CD4-positive, alpha-beta T cell treated with Interferon gamma for 1 hour (primary cell): Measurements from ENCODE around the gene CLDN9.

Source experiments
- DNase-seq: peaks from one replicate; pipeline ENCODE4 v3.0.0-alpha.2; 2020

Gene CLDN9

DNA sequence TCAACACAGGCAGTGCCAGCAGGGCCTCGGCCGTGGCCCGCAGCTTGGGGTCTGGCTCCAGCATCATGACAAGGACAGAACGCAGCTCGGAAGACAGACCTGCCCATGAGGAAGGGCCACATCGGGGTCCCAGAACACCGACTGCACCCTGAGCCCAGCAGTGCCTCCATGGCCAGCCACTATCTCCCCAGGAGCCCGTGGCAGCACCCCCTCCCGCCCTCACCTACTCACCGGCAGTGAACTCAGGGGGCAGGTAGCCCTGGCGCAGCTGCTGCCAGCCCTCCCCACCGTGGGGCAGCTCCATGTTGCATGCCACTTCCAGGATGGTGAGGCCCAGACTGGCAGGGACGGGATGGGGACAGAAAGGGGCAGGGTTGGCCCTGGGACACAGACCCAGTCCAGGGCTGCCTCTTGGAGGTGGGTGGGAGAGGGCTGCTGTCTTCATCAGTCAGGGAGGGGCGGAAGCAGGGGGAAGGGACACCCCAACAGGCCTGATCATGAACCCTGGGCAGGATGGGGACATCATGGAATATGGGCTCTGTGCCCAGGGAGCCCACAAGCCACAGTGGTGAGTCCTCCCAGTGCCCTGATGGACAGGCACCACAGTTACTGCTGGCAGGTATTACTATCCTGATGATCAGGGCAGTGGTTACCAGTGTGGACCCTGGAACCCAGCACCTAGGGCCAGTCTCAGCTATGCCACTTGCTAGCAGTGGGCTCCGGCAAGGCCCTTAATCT is 38.2 kb upstream of the CLDN9 start:
- no peak for DNase-seq

GRCh38 chr16:2975161-2975795 is 37.4 kb upstream of the CLDN9 start:
- DNase-seq, result no peak

GRCh38 chr16:2976201-2976600 is 36.5 kb upstream of the CLDN9 start:
- no peak for DNase-seq

GRCh38 chr16:2976673-2977072 is 36.0 kb upstream of the CLDN9 start:
- DNase-seq, result no peak

- no peak for DNase-seq
These were observed 35.3 kb upstream of the CLDN9 start for GRCh38 chr16:2977440-2977839.

- no peak for DNase-seq
These were observed 33.0 kb upstream of the CLDN9 start for GRCh38 chr16:2979669-2980226.

- peak; percentile 92 for DNase-seq
These were observed 32.2 kb upstream of the CLDN9 start, which contains the start of gene PKMYT1 for GRCh38 chr16:2980227-2981176. Gene PKMYT1, minus strand, starts transcription at chr16:2980446. Its CDS starts 789 bp downstream, at chr16:2979657.

DNA sequence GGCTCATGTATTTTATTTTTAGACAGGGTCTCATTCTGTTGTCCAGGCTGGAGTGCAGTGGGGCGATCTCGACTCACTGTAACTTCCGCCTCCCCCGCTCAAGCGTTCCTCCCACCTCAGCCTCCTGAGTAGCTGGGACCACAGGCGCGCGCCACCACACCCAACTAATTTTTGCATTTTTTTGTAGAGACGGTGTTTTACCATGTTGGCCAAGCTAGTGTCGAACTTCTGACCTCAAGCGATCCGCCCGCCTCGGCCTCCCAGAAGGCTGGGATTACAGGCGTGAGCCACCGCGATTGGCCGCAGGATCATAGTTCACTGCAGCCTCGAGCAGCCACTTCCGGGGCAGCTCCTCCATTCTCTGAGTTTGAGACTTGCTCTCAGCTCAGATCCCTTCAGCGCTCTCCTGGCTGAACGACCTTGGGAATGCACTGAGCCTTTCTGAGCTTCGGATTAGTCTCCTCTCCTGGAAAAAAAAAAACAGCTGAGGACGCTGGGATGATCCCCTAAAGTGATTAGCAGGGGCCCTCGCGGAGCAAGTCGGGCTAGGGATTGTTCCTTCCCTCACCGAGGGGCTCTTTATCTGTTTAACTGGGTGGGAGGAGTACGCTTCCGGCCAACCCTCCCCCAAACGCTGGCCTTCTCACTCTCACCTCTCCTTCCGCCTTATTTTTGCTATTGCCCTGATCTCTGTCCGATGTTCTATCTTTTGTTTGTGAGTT is 31.4 kb upstream of the CLDN9 start:
- DNase-seq, result no peak

DNA sequence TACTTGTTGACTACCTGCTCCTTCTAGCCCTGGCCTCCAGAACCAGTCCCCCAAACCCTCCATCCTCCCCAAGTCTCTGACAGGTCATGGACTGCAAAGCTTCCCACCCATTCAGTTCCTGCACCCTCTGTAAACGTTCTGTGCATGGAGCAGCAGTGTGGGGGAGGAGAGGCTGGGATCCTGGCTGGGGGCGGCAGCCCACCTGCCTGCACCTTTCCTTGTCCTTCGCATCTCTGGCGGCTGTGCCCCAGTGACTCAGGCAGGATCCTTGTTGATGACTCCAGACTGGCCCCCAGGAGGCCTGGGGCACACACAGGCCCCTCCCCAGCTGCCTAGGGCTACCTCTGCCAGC is 30.8 kb upstream of the CLDN9 start:
- DNase-seq, result no peak

DNA sequence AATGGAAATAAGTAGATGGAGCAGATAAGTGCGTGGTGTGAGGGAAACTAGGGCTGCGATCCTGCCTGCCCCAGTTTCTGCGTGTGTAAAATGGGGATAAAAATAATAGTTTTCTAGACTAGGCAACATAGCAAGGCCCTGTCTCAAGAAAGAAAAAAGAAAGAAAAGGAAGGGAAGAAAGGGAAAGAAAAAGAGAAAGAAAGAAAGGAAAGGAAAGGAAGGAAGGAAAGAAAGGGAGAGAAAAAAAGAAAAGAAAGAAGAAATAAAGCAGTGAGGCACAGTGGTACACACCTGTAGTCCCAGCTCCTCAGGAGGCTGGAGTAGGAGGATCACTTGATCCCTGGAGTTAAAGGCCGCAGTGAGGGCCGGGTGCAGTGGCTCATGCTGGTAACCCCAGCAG is 30.3 kb upstream of the CLDN9 start:
- no peak for DNase-seq

DNA sequence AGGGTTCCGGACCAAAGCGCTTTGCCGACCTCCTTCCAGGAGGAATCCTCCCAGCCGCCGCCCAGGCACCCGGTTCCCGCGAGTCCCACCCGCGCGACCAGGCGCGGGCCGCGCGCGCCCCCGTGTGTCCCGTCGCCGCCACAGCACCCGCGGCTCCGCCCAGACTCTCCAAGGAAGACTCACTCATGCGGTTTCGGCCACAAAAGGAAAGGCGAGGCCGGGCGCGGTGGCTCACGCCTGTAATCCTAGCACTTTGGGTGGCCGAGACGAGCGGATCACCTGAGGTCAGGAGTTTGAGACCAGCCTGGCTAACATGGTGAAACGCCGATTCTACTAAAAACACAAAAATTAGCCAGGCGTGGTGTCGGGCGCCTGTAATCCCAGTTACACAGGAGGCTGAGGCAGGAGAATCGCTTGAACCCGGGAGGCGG is 29.0 kb upstream of the CLDN9 start:
- DNase-seq, result peak; percentile 65

DNA sequence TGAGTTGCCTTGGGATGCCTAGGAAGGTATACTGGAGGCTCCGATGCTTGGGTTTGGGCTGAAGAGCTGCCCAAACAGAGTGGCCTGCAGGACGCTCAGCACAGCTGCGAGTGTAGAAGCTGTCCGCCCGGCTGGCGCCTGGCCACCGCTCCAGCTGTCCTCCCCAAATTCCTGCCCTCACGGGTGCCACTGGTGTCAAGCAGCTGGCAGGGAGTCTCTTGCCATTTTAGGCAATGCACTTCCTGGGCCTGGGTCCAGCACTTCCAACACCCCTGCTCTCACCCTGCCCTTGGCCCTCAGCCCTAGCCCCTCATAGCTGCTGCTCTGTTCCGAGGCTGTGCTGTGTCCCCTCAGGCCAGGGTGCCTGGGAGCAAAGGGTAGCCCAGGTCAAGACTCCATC is 27.3 kb upstream of the CLDN9 start:
- DNase-seq, result no peak

GRCh38 chr16:2985893-2986355 is 26.8 kb upstream of the CLDN9 start:
- no peak for DNase-seq

- no peak for DNase-seq
These were observed 26.0 kb upstream of the CLDN9 start for GRCh38 chr16:2986623-2987188.

DNA sequence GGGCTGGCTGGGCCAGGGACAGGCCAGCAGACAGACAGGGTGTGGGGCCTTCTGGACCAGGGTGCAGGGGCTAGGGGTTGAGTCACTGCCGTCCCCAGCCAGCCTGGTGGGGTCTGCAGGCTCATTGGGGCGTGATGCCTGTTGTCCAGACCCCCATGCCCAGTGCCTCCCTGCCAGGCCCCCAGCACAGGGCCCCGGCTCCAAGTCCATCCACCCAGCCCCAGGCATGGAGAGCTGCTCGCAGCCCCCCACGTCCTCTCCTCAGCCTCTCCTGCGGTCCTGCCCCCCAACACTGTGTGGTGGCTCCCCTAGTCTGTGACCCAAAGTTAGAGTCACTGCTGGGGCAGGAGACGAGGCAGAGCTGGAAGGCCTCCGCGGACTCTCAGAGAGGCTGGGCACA is 25.4 kb upstream of the CLDN9 start:
- DNase-seq, result no peak

- no peak for DNase-seq
These were observed 24.9 kb upstream of the CLDN9 start for GRCh38 chr16:2987833-2988232.

DNA sequence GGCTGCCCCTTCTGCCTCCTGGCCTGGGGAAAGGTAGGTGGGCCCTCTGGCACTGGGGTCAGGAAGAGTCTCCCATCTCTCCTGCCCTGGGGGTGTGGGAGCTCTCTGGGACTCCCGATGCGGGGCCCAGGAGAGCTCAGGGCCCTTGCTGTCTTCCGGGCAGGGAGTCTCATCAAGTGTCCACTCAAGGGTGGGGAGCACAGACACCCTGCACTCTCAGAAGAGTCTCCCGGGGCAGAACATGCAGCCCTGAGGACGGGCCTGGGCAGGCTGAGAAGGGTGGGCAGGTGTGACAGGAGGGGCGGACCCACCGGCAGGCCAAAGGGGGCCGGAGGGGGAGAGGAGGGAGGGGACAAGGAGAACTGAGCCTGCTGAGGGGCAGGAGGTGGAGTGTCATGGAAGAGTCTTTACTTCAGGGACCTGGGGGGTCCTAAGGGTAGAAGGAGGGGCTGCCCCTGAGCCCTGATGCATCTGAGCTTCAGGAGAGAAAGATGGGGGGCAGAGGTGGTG is 24.1 kb upstream of the CLDN9 start:
- DNase-seq, result no peak

DNA sequence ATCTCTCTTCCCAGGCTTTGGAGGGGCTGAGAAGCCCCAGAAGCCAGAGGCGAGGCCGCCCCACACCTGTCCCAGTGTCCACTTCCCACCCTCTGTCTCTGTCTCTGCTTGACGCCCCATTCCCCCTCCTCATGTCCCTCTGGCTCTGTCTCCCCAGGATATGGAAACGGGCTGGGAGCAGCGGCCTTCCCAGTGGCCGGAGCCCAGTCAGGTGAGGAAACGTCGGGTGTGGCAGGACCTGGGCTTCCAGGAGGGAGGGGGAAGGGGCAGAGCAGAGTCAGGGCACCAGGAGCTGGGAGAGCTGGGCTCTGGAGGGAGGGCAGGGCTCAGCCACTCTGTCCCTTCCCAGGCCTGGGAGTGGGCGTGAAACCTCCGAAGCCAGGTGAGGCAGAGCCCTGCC is 21.8 kb upstream of the CLDN9 start:
- DNase-seq, result no peak

DNA sequence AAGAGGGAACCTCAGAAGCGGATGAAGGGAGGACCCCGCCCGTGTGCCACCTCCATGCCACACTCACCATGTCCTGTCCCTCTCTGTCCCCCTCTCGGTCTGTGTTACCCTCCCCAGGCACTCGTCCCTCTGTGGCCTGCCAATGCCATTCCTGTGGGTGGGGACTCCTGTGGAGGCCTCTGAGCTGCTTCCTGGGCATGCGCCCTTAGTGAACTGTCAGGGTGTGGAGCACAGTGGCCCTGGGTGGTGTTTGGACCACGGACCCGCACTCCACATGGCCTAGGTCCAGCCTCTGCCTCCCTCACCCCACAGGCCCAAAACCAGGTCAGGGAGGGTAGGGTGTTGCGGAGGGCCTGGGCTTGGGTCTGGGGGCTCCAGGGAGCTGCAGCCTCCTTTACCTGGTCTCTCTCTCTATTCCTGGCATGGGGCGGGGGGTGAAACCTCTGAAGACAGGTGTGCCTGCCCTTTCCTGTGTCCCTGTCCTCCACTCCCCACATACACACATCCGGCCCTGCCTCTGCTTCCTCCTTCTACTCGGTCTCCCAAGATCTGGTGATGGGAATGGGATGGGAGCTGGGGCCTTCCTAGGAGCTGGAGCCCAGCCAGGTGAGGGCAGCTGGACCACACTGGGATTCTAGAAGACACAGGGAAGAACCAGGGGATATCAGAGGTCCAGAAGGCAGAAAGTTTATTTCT is 21.0 kb upstream of the CLDN9 start:
- DNase-seq, result no peak

DNA sequence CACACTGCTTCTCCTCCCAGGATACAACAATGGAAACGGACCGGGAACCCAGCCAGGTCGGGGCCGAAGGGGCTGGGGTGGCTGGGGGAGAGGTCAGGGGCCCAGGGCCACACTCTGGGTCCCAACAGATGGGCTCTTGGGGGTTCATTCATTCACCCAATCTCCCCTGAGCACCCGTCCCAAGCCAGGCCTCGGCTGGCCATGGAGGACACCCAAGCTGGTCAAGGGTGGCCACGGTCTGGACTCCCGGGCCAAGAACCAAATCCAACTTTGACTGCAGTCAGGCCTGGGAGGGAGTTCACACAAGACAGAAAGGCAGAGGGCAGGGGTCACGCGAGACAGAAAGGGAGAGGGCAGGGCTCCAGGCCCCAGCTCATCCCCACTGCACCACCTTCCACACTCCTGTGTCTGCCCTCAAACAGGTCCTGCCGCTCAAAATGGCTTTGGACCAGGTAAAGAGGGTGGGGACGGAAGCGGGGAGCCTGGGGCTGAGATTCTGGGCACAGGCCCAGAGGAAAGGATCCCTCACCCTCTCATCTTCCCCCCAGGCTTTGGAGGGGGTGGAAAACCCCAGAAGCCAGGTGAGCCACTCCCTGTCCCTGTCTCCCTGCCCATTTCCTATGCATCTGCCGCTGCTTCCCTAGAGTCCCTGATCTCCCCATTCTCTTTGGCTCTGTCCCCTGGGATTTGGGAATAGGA is 20.2 kb upstream of the CLDN9 start:
- DNase-seq, result no peak

DNA sequence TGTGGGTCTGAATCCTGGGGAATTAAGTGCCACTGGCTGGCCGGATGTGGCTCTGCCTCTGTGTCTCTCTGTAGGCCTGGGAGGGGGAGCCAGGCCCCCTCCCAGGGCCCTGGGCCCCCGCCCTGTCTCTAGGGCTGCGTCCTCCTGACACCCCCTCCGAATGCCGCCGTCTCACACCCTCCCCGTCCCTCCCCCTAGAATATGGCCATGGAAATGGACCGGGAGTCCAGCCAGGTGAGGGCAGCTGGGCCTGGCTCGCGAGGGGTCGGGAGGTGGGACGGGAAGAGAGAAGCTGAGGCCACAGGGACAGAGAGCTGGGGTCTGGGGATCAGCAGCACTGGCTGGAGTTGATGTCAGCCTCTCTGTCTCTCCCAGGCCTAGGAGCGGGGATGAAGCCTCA is 16.4 kb upstream of the CLDN9 start:
- no peak for DNase-seq
